PC-9 (cell line): Measurements from ENCODE around the gene CYP4F8. TPM values are rescaled to one million over a fixed set of nuclear protein-coding genes. Genes with fewer than 3 reads are reported as not detected.

Source experiments
- BruUV-seq: library from RNA; stranded (reverse); fragments of 400-500 nt; replicated peaks from 2 replicates; lab custom pipeline; 2021; lab: Mats Ljungman, UMichigan
- CTCF ChIA-PET: fragments of 300-600 bp; sonication (Branson Sonifier 250); formaldehyde crosslinking; loops from one replicate; lab custom pipeline; 2022; ENCODE audit warnings: antibody characterized with exemption; lab: Charles Lee
- POLR2A ChIA-PET: fragments of 300-600 bp; sonication (Branson Sonifier 250); formaldehyde crosslinking; loops from one replicate; lab custom pipeline; 2022; ENCODE audit warnings: antibody characterized with exemption; ENCODE audit not compliant: unreplicated experiment; lab: Charles Lee
- DNase-seq, 2 experiments: peaks; one replicate each; pipeline versions ENCODE4 v3.0.0 to v3.0.0-alpha.2; 2015 to 2022; ENCODE audit warnings: mixed read lengths in 1 of 2
- H2AFZ ChIP-seq: fragments of 200-600 bp; sonication (generic); 2 replicates; pipeline ENCODE4 v1.8.1; 2017; ENCODE audit warnings: antibody characterized with exemption
- H3F3A ChIP-seq: fragments of 200-600 bp; sonication (generic); 2 replicates; pipeline ENCODE4 v1.8.1; 2017; ENCODE audit warnings: antibody characterized with exemption, mild to moderate bottlenecking, low read depth; ENCODE audit not compliant: insufficient read depth
- H3K27ac ChIP-seq: fragments of 200-600 bp; sonication (generic); 2 replicates; pipeline ENCODE4 v1.6.1; 2016; ENCODE audit warnings: mixed run types
- H3K27me3 ChIP-seq: fragments of 200-600 bp; sonication (generic); 2 replicates; pipeline ENCODE4 v1.6.1; 2016; ENCODE audit warnings: low read depth, mixed run types; ENCODE audit not compliant: insufficient read depth
- H3K36me3 ChIP-seq: fragments of 200-600 bp; sonication (generic); 2 replicates; pipeline ENCODE4 v1.6.1; 2016; ENCODE audit warnings: low read depth, mixed run types
- H3K4me1 ChIP-seq: fragments of 200-600 bp; sonication (generic); replicated peaks from 2 replicates; pipeline ENCODE4 v1.6.1; 2016; ENCODE audit warnings: mixed run types; ENCODE audit not compliant: insufficient read depth
- H3K4me2 ChIP-seq: fragments of 200-600 bp; sonication (generic); 2 replicates; pipeline ENCODE4 v1.6.1; 2017; ENCODE audit warnings: mixed run types
- H3K4me3 ChIP-seq: fragments of 200-600 bp; sonication (generic); 2 replicates; pipeline ENCODE4 v1.6.1; 2016; ENCODE audit warnings: mixed run types
- H3K79me2 ChIP-seq: fragments of 200-600 bp; sonication (generic); 2 replicates; pipeline ENCODE4 v1.6.1; 2017; ENCODE audit warnings: low read depth, mixed run types
- H3K9me2 ChIP-seq: fragments of 200-600 bp; sonication (generic); 2 replicates; pipeline ENCODE4 v1.8.1; 2017; ENCODE audit warnings: mild to moderate bottlenecking; ENCODE audit not compliant: insufficient read depth
- H3K9me3 ChIP-seq: fragments of 200-600 bp; sonication (generic); 2 replicates; pipeline ENCODE4 v1.8.1; 2016; ENCODE audit warnings: low read depth; ENCODE audit not compliant: insufficient read depth
- H4K20me1 ChIP-seq: fragments of 200-600 bp; sonication (generic); 2 replicates; pipeline ENCODE4 v1.8.1; 2017; ENCODE audit not compliant: insufficient read depth
- CTCF ChIP-seq: fragments of 200-600 bp; sonication (generic); conservative IDR thresholded peaks from 2 replicates; pipeline ENCODE4 v1.6.1; 2017; ENCODE audit warnings: mixed run types, antibody characterized with exemption, mild to moderate bottlenecking, moderate library complexity
- EZH2 ChIP-seq: fragments of 200-600 bp; sonication (generic); IDR thresholded peaks from 2 replicates; pipeline ENCODE4 v1.8.0; 2017; ENCODE audit warnings: antibody characterized with exemption, low read depth
- intact Hi-C: fragments of 100-400 bp; cut with micrococcal nuclease; formaldehyde crosslinking; loops from one replicate; pipeline ENCODE4 v1.10.0; 2022; ENCODE audit not compliant: unreplicated experiment
- total RNA-seq: library from RNA; stranded (reverse); gene quantifications from 2 replicates; pipeline ENCODE4 v1.2.3, GENCODE V29; 2021

Gene CYP4F8
- total RNA-seq, 1 experiment from 2014 or later: not detected

GRCh38 chr19:15671237-15671821 is 56.3 kb downstream of the CYP4F8 start:
- H3F3A ChIP-seq: peaks cover 18% of the 10 kb centered on the region; the same call in 1 of the 2 replicates
- no TSS peak for BruUV-seq
- no peaks in the 10 kb centered on the region for H3K36me3 ChIP-seq
- TF ChIP-seq EZH2: no peak
- no peak for TF ChIP-seq CTCF
- no peak overlapping the region for H3K4me2 ChIP-seq
- ChIA-PET POLR2A (no interaction called here), CTCF (no interaction called here)
- H4K20me1 ChIP-seq: no peaks in the 10 kb centered on the region
- H3K4me1 ChIP-seq: peaks cover 14% of the 10 kb centered on the region
- no peak overlapping the region for H3K4me3 ChIP-seq
- H3K9me2 ChIP-seq: no peaks in the 10 kb centered on the region
- intact Hi-C loops: loop anchor here (5.0 kb wide), 1 partner anchor 156 kb away; no protein-coding TSS in a partner anchor
- no peak overlapping the region for H3K27ac ChIP-seq
- H2AFZ ChIP-seq: no peak overlapping the region
- H3K27me3 ChIP-seq: no peaks in the 10 kb centered on the region
- H3K79me2 ChIP-seq: no peaks in the 10 kb centered on the region
- H3K9me3 ChIP-seq: no peaks in the 10 kb centered on the region
- no peak for DNase-seq

- Histone ChIP-seq H3K4me1 (peaks cover 14% of the 10 kb centered on the region), H3F3A (peaks cover 18% of the 10 kb centered on the region; the same call in 1 of the 2 replicates), H3K9me2 (no peaks in the 10 kb centered on the region), H3K4me3 (no peak overlapping the region), H2AFZ (no peak overlapping the region), H3K27me3 (no peaks in the 10 kb centered on the region), H3K27ac (peak overlapping the region; percentile 63), H4K20me1 (no peaks in the 10 kb centered on the region), H3K79me2 (no peaks in the 10 kb centered on the region), H3K36me3 (no peaks in the 10 kb centered on the region), H3K9me3 (no peaks in the 10 kb centered on the region), H3K4me2 (peak overlapping the region; percentile 55)
- POLR2A ChIA-PET: interaction anchor here (1.0 kb wide), 1 partner anchor 162 kb away, joined by 3 read pairs; no protein-coding TSS in a partner anchor
- no TSS peak for BruUV-seq
- no peak for DNase-seq
- TF ChIP-seq CTCF: no peak
- no peak for TF ChIP-seq EZH2
- CTCF ChIA-PET: no interaction called here
- intact Hi-C loops: loop anchor here (2.0 to 5.0 kb wide), 2 partner anchors 31 to 155 kb away; partner anchors contain the start of gene CYP4F3
These were observed 57.0 kb downstream of the CYP4F8 start for GRCh38 chr19:15671891-15672579.

GRCh38 chr19:15672580-15673175 is 57.7 kb downstream of the CYP4F8 start, which contains the start of gene CYP4F12:
TSS of gene CYP4F12 (plus strand) at chr19:15673087. CDS start at chr19:15673530, 443 bp downstream.
- Histone ChIP-seq H3K4me2 (peak within 1 kb of the TSS; percentile 55), H2AFZ (no peak within 1 kb of the TSS), H3K27ac (peak within 1 kb of the TSS; percentile 63)

More at GRCh38 chr19:15672580-15673175, 57.7 kb downstream of the CYP4F8 start, which contains the start of gene CYP4F12:
- intact Hi-C loops: loop anchor here (1.0 to 5.0 kb wide), 3 partner anchors 30 to 155 kb away; partner anchors contain the start of gene CYP4F3
- no peaks in the 10 kb centered on the region for H3K9me3 ChIP-seq
- DNase-seq: peak; percentile 82 to 92
- POLR2A ChIA-PET: interaction anchor here (0.6 to 1.0 kb wide), 4 partner anchors 32 to 678 kb away, joined by 3 to 5 read pairs (median 3); partner anchors contain the start of gene CYP4F3
- H3K79me2 ChIP-seq: no peaks in the 10 kb centered on the region
- CTCF ChIA-PET: interaction anchor here (0.6 kb wide), 1 partner anchor 581 kb away, joined by 22 read pairs; no protein-coding TSS in a partner anchor
- peaks cover 14% of the 10 kb centered on the region for H3K4me1 ChIP-seq
- TF ChIP-seq EZH2 (no peak), CTCF (no peak)
- BruUV-seq: no TSS peak
- no peaks in the 10 kb centered on the region for H3K36me3 ChIP-seq
- no peaks in the 10 kb centered on the region for H3K9me2 ChIP-seq
- no peaks in the 10 kb centered on the region for H4K20me1 ChIP-seq
- H3F3A ChIP-seq: peaks cover 18% of the 10 kb centered on the region; the same call in 1 of the 2 replicates
- H3K27me3 ChIP-seq: no peaks in the 10 kb centered on the region
- peak within 1 kb of the TSS; percentile 13; the same call in 1 of the 2 replicates for H3K4me3 ChIP-seq
